Stimulated activated naive CD8-positive, alpha-beta T cell treated with anti-CD3 and anti-CD28 coated beads, Interleukin-15, amount 100 ng/mL, for 72 hours (primary cell): ENCODE data around the gene HMGN1.

ENCODE experiments used
- ATAC-seq: fragments of 150-1000 bp; cut with Tn5 transposase; 2 replicates; pipeline ENCODE4 v1.10.0; 2021; ENCODE audit warnings: mild to moderate bottlenecking, moderate library complexity
- DNase-seq, 2 donors: peaks; one replicate each; pipeline ENCODE4 v3.0.0; 2021 to 2022
- H3K27ac Mint-ChIP-seq, 2 donors: one replicate each; pipeline ENCODE4 v1.8.0; 2022; ENCODE audit warnings: mild to moderate bottlenecking in 2 of 2, mixed read lengths in 2 of 2, moderate library complexity in 2 of 2
- H3K27me3 Mint-ChIP-seq: one replicate; pipeline ENCODE4 v1.8.0; 2022; ENCODE audit warnings: mixed read lengths
- H3K4me1 Mint-ChIP-seq: one replicate; pipeline ENCODE4 v1.8.0; 2022; ENCODE audit warnings: mild to moderate bottlenecking, mixed read lengths
- H3K4me3 Mint-ChIP-seq, 2 donors: one replicate each; pipeline ENCODE4 v1.8.0; 2022; ENCODE audit warnings: mild to moderate bottlenecking in 2 of 2, mixed read lengths in 2 of 2, moderate library complexity in 1 of 2
- H3K9me3 Mint-ChIP-seq, 2 donors: one replicate each; pipeline ENCODE4 v1.8.0; 2022; ENCODE audit warnings: mixed read lengths in 2 of 2

Gene HMGN1

DNA sequence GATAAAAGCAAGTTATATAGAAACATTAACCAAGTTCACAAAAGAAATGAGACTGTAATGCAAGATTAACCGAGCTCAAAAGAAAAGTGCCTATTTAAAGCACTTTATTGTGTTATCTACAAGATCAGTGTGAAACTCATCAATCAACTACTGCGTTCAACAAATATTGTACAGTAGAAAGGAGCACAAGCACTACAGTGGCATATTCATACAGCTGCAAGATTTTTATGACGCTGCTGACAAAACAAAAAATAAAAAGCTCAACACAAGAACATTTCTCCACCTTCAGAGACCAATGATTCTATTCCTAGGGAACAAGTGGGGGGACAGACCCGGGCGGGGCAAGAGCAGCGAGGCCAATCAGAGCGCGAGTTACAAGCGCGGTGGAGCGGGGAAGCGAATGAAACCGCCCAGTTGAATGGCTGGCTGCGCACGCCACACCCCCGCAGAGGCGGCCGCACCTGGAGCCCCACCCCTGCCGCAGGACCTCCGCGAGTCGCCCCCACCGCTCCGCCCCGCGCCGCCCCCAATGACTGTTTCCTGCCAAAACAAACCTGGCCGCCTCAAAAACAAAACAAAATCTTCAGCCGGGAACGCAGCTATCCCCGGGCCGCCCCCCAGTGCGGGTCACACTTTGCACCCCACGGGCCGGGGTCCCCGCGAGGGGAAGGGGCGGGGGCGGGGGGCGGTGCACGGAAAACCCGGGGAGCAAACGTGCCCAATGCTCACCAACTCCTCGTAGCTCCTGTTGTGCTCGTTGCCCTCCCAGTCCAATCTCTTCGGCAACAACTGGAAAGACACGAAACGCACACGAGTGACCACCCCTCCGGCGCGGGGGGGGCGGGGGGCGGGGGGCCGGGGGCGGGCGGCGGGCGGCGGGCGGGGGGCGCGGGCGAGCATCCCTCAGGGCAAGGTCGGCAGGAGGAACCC, 36.5 kb downstream of the HMGN1 start:
- ATAC-seq (peak; percentile 76), DNase-seq (peak; percentile 93 to 95)
- peak overlapping the region; percentile 91 to 94 for H3K4me3 Mint-ChIP-seq
- H3K4me1 Mint-ChIP-seq = peaks cover 66% of the 10 kb centered on the region
- H3K27ac Mint-ChIP-seq = peak overlapping the region; percentile 94 to 95
- H3K9me3 Mint-ChIP-seq = no peaks in the 10 kb centered on the region
- H3K27me3 Mint-ChIP-seq = no peaks in the 10 kb centered on the region

DNA sequence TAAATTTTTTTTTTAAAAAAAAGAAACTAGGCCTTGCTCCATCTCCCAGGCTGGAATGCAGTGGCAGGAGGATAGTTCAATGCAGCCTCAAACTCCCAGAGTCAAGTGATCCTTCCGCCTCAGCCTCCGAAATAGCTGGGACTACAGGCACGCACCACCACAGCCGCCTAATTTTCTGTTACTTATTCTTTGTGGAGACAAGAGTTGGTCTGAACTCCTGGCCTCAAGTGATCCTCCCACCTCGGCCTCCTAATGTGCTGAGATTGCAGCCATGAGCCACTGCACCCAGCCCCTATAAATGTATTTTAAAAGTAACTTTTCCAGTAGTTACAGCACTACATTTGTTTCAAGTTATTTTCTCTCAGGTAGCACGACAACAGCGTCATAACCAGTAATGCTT, 37.7 kb downstream of the HMGN1 start:
- H3K9me3 Mint-ChIP-seq = no peaks in the 10 kb centered on the region
- H3K27me3 Mint-ChIP-seq = no peaks in the 10 kb centered on the region
- DNase-seq = no peak
- no peak for ATAC-seq
- peaks cover 62% of the 10 kb centered on the region for H3K4me1 Mint-ChIP-seq
- no peak overlapping the region for H3K27ac Mint-ChIP-seq
- peak overlapping the region; percentile 33 to 94 for H3K4me3 Mint-ChIP-seq

DNA sequence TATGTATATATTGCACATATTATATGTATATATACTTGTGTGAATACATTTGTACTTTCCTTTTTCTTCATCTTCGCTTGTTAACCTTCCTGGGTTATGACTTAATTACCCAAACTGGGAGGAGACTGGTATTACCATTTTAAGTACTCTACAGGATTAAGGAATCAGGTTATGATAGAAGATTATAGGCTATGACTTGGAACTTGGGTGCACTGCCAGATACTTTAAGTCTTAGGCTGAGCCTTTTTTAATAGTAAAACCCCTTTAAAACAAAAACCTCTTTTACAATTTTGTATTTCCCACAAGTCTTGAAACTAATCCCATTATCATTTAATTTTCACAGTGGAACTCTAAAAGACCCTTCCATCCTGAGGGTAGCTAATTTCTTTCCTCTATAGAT, 41.4 kb downstream of the HMGN1 start:
- DNase-seq = no peak
- Mint-ChIP-seq H3K27me3 (no peaks in the 10 kb centered on the region), H3K27ac (no peak overlapping the region), H3K4me1 (peaks cover 53% of the 10 kb centered on the region), H3K9me3 (no peaks in the 10 kb centered on the region), H3K4me3 (no peak overlapping the region)
- ATAC-seq = no peak

DNA sequence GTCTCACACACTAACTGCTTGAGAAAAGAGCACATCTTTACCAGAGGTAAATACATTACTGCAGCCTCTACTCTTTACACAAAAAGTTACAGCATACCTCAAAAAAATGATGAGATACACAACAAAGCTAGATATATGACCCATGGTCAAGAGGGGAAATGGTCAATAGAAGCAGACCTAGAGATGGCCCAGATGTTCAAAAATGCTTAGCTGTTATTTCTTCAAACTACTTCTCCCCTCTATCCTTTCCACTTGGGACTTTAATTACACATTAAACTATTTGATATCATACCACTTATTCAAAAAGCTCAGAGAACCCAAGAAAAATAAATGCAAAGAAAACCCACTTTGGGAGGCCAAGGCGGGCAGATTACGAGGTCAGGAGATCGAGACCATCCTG, 48.3 kb downstream of the HMGN1 start:
- Mint-ChIP-seq H3K4me1 (peaks cover 25% of the 10 kb centered on the region), H3K27ac (no peak overlapping the region), H3K4me3 (no peak overlapping the region), H3K9me3 (peaks cover 0 to 7% of the 10 kb centered on the region in 2 donors), H3K27me3 (no peaks in the 10 kb centered on the region)
- DNase-seq (no peak), ATAC-seq (no peak)

DNA sequence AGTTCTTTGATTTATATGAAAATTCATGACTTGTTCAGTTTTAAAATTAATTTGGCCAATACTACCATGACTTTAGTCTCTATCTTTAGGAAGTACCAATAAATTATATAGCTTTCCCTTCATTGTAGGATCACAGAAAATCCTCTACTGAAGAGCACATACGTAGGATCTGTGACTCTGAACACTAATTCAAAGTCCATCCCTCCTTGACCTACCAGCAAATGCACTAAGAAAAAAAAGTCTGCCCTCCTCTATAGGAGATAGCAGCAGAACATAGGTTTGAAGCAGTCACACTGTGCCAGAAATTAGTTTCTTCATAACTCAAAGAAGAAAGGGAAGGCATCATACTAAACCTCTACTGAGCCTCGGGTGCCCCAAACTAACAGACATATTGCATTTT, 52.0 kb downstream of the HMGN1 start:
- no peak for ATAC-seq
- H3K27me3 Mint-ChIP-seq = no peaks in the 10 kb centered on the region
- peaks cover 0 to 7% of the 10 kb centered on the region in 2 donors for H3K9me3 Mint-ChIP-seq
- H3K27ac Mint-ChIP-seq = no peak overlapping the region
- peaks cover 15% of the 10 kb centered on the region for H3K4me1 Mint-ChIP-seq
- DNase-seq = no peak
- no peak overlapping the region for H3K4me3 Mint-ChIP-seq
